Measurements from ENCODE around the gene OARD1.
A peak's percentile ranks its signal among the peaks of the same experiment; 100 is the strongest.

OARD1 gene

GRCh38 chr6:41074692-41075436, 2.7 kb upstream of the OARD1 start:
- peak; percentile 7 for DNase-seq (ENCODE audit: low spot score)

- DNase-seq (ENCODE audit: low spot score) = peak; percentile 55
Observed at GRCh38 chr6:41073968-41074691, 2.0 kb upstream of the OARD1 start.

GRCh38 chr6:41073203-41073967, 1.2 kb upstream of the OARD1 start:
- DNase-seq (ENCODE audit: low spot score) = peak; percentile 89

GRCh38 chr6:41072836-41073202, 663 bp upstream of the OARD1 start, which contains the start of gene NFYA:
Gene NFYA, plus strand, starts transcription at chr6:41072974. Its CDS starts 6,116 bp downstream, at chr6:41079090.
- no peak for DNase-seq (ENCODE audit: low spot score)

GRCh38 chr6:41071501-41071922, 644 bp downstream of the OARD1 start:
- DNase-seq (ENCODE audit: low spot score) = no peak

GRCh38 chr6:41066867-41067304, 5.3 kb downstream of the OARD1 start:
- DNase-seq (ENCODE audit: low spot score) = peak; percentile 74

GRCh38 chr6:41065550-41066026, 6.6 kb downstream of the OARD1 start:
- DNase-seq (ENCODE audit: low spot score) = no peak

- DNase-seq (ENCODE audit: low spot score) = no peak
Observed at GRCh38 chr6:41064841-41065240, 7.3 kb downstream of the OARD1 start.

- no peak for DNase-seq (ENCODE audit: low spot score)
Observed at GRCh38 chr6:41063884-41064285, 8.3 kb downstream of the OARD1 start.

GRCh38 chr6:41062056-41062455, 10.1 kb downstream of the OARD1 start:
- DNase-seq (ENCODE audit: low spot score) = no peak

GRCh38 chr6:41061196-41061726, 10.9 kb downstream of the OARD1 start:
- DNase-seq (ENCODE audit: low spot score) = no peak

- no peak for DNase-seq (ENCODE audit: low spot score)
Observed at GRCh38 chr6:41059556-41059955, 12.6 kb downstream of the OARD1 start.

- DNase-seq (ENCODE audit: low spot score) = no peak
Observed at GRCh38 chr6:41058783-41059181, 13.4 kb downstream of the OARD1 start.

- no peak for DNase-seq (ENCODE audit: low spot score)
Observed at GRCh38 chr6:41056768-41057490, 15.2 kb downstream of the OARD1 start.

GRCh38 chr6:41055149-41055548, 17.0 kb downstream of the OARD1 start:
- peak; percentile 30 for DNase-seq (ENCODE audit: low spot score)

GRCh38 chr6:41054511-41054910, 17.6 kb downstream of the OARD1 start:
- no peak for DNase-seq (ENCODE audit: low spot score)

GRCh38 chr6:41053041-41053440, 19.1 kb downstream of the OARD1 start, which contains the start of gene APOBEC2:
Gene APOBEC2, plus strand, starts transcription at chr6:41053202. Its CDS starts 146 bp downstream, at chr6:41053348.
- no peak for DNase-seq (ENCODE audit: low spot score)

- peak; percentile 53 for DNase-seq (ENCODE audit: low spot score)
Observed at GRCh38 chr6:41051873-41052272, 20.3 kb downstream of the OARD1 start.

GRCh38 chr6:41050536-41050935, 21.6 kb downstream of the OARD1 start:
- DNase-seq (ENCODE audit: low spot score) = no peak

- no peak for DNase-seq (ENCODE audit: low spot score)
Observed at GRCh38 chr6:41049955-41050354, 22.2 kb downstream of the OARD1 start.

GRCh38 chr6:41049521-41049920, 22.6 kb downstream of the OARD1 start:
- DNase-seq (ENCODE audit: low spot score) = no peak

Data from NAMALWA (cell line).